Measurements from ENCODE around the gene DHRSX.

GRCh38 chrX:2404776-2405175 is 96.0 kb downstream of the DHRSX start:
- TF ChIP-seq, protein P1, sequence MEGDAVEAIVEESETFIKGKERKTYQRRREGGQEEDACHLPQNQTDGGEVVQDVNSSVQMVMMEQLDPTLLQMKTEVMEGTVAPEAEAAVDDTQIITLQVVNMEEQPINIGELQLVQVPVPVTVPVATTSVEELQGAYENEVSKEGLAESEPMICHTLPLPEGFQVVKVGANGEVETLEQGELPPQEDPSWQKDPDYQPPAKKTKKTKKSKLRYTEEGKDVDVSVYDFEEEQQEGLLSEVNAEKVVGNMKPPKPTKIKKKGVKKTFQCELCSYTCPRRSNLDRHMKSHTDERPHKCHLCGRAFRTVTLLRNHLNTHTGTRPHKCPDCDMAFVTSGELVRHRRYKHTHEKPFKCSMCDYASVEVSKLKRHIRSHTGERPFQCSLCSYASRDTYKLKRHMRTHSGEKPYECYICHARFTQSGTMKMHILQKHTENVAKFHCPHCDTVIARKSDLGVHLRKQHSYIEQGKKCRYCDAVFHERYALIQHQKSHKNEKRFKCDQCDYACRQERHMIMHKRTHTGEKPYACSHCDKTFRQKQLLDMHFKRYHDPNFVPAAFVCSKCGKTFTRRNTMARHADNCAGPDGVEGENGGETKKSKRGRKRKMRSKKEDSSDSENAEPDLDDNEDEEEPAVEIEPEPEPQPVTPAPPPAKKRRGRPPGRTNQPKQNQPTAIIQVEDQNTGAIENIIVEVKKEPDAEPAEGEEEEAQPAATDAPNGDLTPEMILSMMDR (IDR thresholded peaks at IDR 0.05): no peak
- TF ChIP-seq EZH2 (IDR thresholded peaks at IDR 0.05; ENCODE audit: borderline replicate concordance, insufficient read depth, low read depth, low read length, poor library complexity, severe bottlenecking): no peak
